GM18951 (cell line): Measurements from ENCODE around the gene SPTLC3.
"Not testable (repeated sequence)": the region's sequence is repeated elsewhere in the genome, so short reads cannot be mapped to it uniquely, and the experiment has no call there.

Experiments
- POLR2A ChIP-seq: IDR thresholded peaks from 4 replicates; pipeline ENCODE4 v1.6.1; 2011; ENCODE audit warnings: mild to moderate bottlenecking; ENCODE audit not compliant: insufficient read length, insufficient read depth; ENCODE audit errors: extremely low read depth
- in situ Hi-C: fragments of 300-500 bp; cut with MboI; formaldehyde crosslinking; loops from one replicate; pipeline ENCODE4 v1.12.0; 2022; ENCODE audit warnings: low sequenced_read_pairs, mixed read lengths, inconsistent platforms; ENCODE audit not compliant: unreplicated experiment

Gene SPTLC3

DNA sequence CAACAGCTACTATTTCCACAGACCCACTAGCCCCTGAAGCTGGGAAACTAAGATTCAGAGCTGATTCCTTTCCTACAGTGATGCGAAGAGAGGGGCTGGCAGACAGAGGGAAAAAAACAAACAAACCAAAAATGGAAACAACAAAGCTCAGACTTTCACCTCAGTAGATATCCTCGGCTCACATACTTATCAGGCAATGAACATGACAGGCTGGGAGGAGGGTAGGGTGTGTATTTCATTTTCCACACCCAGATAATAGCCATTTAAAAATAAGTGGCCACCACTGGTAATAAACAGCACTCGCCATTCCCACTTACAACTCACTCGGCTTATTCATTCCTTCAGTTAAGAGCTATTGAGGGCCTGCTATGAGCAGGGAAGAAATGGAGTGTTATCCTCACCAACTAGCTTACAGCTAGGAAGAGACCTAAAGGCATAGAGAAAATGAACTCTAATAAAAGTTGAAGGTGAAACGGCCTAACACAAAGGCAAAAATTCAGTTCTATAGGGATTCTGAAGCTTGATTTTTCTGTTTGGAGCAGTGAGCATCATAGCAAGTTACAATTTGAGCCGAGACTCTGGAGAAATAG lies 32.0 kb upstream of the SPTLC3 start:
- TF ChIP-seq POLR2A = no peak
- in situ Hi-C loops = no loop called here

DNA sequence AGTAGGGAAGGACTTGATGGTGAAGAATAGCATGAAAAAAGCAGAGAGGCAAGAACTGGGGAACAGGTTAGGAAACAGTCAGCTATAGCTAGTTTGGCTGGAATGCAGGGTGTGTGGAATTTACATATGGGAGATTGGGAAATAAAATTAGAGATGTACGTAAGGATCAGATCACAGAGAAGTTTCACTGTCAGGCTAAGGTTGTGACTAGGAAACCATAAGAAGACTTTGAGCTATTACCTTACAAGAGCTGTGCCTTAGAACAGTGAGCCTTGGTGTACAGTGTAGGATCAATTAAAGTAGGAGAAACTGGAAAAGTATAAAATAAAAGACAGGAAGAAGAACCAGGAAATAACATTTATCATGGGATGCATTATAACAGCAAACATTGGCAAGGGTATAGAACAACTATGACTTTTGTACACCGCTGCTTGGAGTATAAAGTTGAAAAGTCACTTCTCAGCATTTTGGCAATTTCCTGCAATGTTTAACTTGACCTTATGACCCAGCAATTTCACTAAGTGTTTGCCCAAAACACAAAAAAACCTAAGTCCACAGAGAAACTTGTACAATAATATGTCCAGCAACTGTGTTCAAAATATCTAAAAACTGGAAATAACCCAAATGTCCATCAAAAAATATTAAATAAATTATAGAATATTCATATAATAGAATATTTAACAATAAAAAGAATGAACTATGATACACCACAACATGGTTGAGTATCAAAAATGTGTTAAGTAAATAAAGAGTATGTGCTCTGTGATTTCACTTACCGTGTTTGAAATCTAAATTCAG lies 31.2 kb upstream of the SPTLC3 start:
- no peak for TF ChIP-seq POLR2A

DNA sequence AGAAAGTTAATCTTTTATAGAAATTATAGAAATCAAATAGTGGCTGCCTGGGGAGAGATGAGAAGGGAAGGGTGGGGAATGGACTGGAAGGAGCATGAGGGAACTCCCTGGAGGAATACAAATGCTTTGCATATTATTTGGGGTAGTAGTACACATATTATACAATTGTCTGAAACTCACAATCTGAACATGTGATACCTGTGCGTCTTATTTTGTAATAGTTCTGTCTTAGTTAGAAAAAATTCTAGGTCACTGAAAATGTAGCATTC lies 30.7 kb upstream of the SPTLC3 start:
- in situ Hi-C loops = no loop called here
- TF ChIP-seq POLR2A = no peak

More for the DNA sequence above, 31.2 kb upstream of the SPTLC3 start:
- in situ Hi-C loops = no loop called here

DNA sequence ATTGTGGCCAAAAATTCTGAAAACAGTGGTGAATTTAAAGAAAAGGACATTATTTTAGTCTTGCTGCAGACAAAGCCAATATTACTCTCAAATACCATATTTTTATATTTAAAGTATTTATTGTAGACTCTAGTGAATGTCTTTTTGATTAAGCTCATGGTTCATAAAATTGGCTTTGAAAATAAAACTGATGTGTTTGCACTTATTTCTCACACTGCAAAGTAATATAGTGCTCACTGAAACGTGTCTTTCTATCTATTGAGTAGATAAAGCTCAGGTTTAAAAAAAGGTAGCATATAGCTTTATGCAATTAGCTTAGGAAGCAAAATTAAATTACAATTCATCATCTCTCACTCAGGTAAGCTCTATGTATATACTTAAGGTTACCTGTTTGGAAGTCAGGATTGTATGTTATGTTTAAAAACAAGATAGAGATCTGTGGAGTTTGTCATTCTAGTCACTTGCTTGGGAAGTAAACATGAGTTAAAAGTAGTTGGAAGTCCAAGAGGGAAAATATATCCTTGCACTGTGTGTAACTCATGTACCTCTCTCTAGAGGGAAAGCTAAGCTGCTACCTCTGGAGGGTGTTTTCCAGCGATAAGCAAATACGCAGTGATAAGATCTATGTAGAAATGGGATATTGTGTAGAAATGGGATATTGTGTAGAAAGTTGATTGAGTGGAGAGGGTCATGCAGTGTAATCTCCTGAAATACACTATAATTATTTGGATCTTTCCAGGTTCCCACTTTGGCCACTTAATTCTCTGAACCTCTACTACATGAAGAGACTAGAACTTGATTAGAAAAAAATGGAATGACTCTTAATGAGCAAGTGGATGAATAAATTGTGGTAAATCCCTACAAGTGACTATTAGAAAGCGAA lies 29.9 kb upstream of the SPTLC3 start:
- TF ChIP-seq POLR2A = no peak
- in situ Hi-C loops = no loop called here

GRCh38 chr20:12979713-12980112 lies 29.1 kb upstream of the SPTLC3 start:
- in situ Hi-C loops = not testable (repeated sequence)

DNA sequence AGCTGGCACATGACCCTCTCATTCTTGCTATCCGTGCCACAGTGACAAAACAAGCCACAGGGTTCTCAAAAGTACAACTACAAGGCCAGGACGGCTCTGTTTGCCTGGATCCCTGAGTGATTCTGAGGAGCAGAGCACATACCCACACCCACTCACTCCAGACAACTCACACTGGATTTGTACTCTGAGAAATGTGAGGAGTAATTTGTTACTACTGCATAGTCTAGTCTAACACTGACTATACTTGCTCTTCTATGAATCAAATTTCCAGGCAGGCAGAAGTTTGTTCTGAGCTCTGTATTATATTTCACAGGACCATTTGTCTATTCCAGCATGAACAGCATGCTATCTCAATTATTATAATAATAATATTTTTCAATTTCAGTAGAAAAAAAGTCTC lies 26.7 kb upstream of the SPTLC3 start:
- TF ChIP-seq POLR2A = no peak
- in situ Hi-C loops = no loop called here

GRCh38 chr20:12984069-12984765 lies 24.6 kb upstream of the SPTLC3 start:
- in situ Hi-C loops = no loop called here
- no peak for TF ChIP-seq POLR2A

GRCh38 chr20:12984863-12985262 lies 23.9 kb upstream of the SPTLC3 start:
- TF ChIP-seq POLR2A = no peak
- in situ Hi-C loops = no loop called here

DNA sequence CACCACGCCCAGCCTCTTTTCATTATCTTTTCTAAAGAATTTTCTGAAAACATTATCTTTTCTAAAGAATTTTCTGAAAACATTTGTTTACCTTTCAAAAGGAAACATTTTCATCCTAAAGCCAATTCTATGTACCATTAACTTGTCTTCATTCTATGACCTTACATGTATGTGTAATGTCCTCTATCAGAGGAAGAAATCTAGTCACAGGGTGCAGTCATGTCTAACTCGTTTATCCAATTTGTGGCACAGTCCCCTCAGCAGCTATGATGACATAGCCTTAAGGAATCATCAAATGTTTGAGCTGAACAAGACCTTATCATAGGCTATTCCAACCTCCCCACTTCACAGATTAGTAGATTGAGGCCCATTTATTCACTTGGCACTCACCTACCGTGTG lies 21.5 kb upstream of the SPTLC3 start:
- in situ Hi-C loops = no loop called here
- TF ChIP-seq POLR2A = no peak

DNA sequence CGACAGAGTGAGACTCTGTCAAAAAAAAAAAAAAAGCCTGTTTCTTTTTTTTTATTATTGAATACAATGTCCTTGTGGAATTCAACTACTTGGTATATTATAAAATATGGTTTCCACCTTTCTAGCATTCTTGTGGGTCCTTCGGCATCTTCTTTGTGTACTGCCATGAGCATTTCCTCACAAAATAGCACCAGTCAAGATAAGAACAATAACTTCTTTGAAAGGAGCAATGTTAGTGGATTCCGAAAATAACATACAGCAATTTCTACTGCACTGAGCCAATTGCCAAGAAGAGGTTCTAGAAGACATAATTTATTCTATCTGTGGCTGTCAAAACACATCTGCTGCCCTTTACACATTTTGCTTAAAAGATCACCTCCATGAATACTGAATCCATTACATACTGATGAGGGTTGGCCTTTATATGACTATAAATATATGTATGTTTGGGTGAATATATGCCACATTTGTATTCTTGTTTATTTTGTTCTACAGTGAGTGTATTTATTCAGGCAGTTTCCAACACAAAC lies 19.1 kb upstream of the SPTLC3 start:
- in situ Hi-C loops = no loop called here
- TF ChIP-seq POLR2A = no peak

DNA sequence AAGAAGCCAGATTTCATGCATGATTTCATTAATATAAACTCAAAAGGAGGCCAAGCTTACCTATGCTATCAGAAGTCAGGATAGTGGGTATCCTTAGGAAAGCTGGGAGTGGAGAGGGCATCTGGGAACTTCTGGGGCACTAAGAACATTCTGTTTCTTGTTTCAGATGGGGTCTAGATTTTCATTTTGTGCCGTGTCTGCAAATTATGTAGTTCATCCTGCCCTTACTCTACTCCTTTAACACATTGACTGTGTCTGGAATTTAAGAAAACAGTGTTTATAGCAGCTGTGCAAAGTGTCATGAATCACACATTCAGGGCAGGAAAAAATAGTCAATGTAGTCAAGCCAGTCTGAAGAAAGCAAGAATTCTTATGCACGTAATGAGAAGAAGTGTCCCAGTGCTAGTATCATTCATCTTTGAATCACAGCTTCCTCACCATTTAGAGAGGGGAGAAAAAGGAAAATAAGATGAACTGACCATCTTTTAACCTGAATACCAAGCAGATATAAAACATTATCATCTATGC lies 11.6 kb upstream of the SPTLC3 start:
- in situ Hi-C loops = no loop called here
- no peak for TF ChIP-seq POLR2A

DNA sequence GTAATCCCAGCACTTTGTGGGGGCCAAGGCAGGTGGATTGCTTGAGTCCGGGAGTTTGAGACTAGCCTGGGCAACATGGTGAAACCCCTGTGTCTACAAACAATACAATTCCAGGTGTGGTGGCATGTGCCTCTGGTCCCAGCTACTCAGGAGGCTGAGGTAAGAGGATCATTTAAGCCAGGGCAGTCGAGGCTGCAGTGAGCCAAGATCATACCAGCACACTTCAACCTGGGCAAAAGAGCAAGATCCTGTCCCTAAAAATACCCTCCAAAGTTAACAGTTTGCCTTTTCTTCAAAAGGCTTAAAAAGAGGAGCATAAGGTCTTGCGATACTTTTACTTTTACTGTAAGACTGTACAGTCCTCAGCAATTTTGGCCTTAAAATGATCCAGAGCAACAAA lies 10.7 kb upstream of the SPTLC3 start:
- in situ Hi-C loops = no loop called here
- TF ChIP-seq POLR2A = no peak

DNA sequence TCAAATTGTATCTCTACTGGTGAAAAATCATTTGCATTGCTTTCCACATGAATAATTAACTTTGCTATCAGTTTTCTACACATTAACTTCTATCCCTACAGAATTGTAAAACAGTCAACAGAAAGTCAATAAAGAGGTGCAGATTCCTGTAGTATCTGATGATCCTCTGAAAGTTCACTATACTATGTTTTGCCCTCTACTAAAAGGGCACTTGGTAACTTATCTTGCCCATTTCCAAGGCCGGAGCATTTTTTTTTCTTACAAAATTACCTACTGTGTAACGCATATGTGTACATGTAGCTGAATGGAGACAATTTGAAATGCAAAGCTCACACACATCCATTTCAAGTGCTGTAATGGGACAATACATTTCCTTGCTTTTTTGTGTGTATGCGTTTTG lies 9.6 kb upstream of the SPTLC3 start:
- in situ Hi-C loops = no loop called here
- TF ChIP-seq POLR2A = no peak

DNA sequence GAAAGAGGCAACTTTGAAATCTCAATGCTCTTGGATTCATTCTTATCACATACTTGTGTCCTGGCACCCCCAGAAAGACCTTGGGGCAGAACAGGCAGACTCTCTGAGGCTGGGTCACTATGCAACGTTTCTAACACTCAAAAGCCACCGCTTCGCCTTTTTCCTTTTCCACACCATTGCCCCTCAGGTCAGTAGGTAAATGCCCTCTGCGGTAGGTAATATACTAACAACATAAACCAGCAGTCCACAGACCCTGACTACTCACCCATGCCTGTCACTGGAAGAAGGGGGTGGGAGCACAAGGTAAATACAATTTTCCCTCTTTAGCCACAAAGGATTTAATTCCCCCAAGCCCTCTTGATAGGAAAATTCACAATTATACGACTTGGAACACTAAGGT lies 6.5 kb upstream of the SPTLC3 start:
- no peak for TF ChIP-seq POLR2A
- in situ Hi-C loops = no loop called here
